ENCODE data around the gene VPS11. TPM values are rescaled to one million over a fixed set of nuclear protein-coding genes. Genes with fewer than 3 reads are reported as not detected.

VPS11 gene
- total and polyA plus RNA-seq, 10 of the 15 experiments (the other 5 are each of a cell fraction or from before 2014, with no cell fraction given): 15.8 to 26.4 (median 24.5) TPM

- TF ChIP-seq NFYB (IDR thresholded peaks at IDR 0.05; ENCODE audit: insufficient read depth, low read depth, low read length) (no peak), ZNF217 (IDR thresholded peaks at IDR 0.05) (no peak), BHLHE40 (IDR thresholded peaks at IDR 0.05; ENCODE audit: borderline replicate concordance in 1 of 2, low read depth in 2 of 2, low read length in 1 of 2) (peak; percentile 58 to 83; a peak in 3 of 4 replicates), PRDM15 (CRISPR knock-in tag; IDR thresholded peaks at IDR 0.05) (no peak), EGR1 (IDR thresholded peaks at IDR 0.05; ENCODE audit: borderline replicate concordance in 1 of 2, low read depth in 2 of 2, low read length in 2 of 2) (no peak; a peak in 1 of 3 replicates), SMC3 (IDR thresholded peaks at IDR 0.05; ENCODE audit: borderline replicate concordance, low read length) (no peak), BCL11A (IDR thresholded peaks at IDR 0.05; ENCODE audit: low read depth, low read length) (no peak), MEF2A (IDR thresholded peaks at IDR 0.05; ENCODE audit: insufficient read depth, low read depth, low read length) (no peak), EED (IDR thresholded peaks at IDR 0.05; ENCODE audit: low read depth) (no peak), ZBED1 (IDR thresholded peaks at IDR 0.05; ENCODE audit: borderline replicate concordance) (no peak), SMAD5 (IDR thresholded peaks at IDR 0.05; ENCODE audit: low read depth) (no peak), SMARCA5 (IDR thresholded peaks at IDR 0.05) (no peak), MTA2 (IDR thresholded peaks at IDR 0.05; ENCODE audit: low read depth) (0 out of 2 replicates have a peak, but pooled peaks have one; percentile 27), SUZ12 (IDR thresholded peaks at IDR 0.05; ENCODE audit: unreplicated experiment) (no peak), SIN3A (IDR thresholded peaks at IDR 0.05; ENCODE audit: low read depth, low read length) (no peak; the same call in 1 of the 2 replicates), SIX5 (IDR thresholded peaks at IDR 0.05; ENCODE audit: low read depth, low read length, severe bottlenecking) (no peak), POLR2AphosphoS5 (IDR thresholded peaks at IDR 0.05; ENCODE audit: low read length) (peak; percentile 78), YY1 (IDR thresholded peaks at IDR 0.05; ENCODE audit: low read depth, low read length) (peak; percentile 89), E2F4 (IDR thresholded peaks at IDR 0.05; ENCODE audit: low read depth, low read length) (no peak)
- TF ChIP-seq, protein P1, sequence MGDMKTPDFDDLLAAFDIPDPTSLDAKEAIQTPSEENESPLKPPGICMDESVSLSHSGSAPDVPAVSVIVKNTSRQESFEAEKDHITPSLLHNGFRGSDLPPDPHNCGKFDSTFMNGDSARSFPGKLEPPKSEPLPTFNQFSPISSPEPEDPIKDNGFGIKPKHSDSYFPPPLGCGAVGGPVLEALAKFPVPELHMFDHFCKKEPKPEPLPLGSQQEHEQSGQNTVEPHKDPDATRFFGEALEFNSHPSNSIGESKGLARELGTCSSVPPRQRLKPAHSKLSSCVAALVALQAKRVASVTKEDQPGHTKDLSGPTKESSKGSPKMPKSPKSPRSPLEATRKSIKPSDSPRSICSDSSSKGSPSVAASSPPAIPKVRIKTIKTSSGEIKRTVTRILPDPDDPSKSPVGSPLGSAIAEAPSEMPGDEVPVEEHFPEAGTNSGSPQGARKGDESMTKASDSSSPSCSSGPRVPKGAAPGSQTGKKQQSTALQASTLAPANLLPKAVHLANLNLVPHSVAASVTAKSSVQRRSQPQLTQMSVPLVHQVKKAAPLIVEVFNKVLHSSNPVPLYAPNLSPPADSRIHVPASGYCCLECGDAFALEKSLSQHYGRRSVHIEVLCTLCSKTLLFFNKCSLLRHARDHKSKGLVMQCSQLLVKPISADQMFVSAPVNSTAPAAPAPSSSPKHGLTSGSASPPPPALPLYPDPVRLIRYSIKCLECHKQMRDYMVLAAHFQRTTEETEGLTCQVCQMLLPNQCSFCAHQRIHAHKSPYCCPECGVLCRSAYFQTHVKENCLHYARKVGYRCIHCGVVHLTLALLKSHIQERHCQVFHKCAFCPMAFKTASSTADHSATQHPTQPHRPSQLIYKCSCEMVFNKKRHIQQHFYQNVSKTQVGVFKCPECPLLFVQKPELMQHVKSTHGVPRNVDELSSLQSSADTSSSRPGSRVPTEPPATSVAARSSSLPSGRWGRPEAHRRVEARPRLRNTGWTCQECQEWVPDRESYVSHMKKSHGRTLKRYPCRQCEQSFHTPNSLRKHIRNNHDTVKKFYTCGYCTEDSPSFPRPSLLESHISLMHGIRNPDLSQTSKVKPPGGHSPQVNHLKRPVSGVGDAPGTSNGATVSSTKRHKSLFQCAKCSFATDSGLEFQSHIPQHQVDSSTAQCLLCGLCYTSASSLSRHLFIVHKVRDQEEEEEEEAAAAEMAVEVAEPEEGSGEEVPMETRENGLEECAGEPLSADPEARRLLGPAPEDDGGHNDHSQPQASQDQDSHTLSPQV (IDR thresholded peaks at IDR 0.05): no peak
- TF ChIP-seq, protein P2, sequence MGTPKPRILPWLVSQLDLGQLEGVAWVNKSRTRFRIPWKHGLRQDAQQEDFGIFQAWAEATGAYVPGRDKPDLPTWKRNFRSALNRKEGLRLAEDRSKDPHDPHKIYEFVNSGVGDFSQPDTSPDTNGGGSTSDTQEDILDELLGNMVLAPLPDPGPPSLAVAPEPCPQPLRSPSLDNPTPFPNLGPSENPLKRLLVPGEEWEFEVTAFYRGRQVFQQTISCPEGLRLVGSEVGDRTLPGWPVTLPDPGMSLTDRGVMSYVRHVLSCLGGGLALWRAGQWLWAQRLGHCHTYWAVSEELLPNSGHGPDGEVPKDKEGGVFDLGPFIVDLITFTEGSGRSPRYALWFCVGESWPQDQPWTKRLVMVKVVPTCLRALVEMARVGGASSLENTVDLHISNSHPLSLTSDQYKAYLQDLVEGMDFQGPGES (IDR thresholded peaks at IDR 0.05): no peak
These were observed 16.0 kb upstream of the VPS11 start (continued) for GRCh38 chr11:119051440-119052162.

All from GM12878 (cell line).